SHP77 treated with DMSO at 0.1 percent for 48 hours (cell line): ENCODE results near the gene ALG9.
"Not testable (repeated sequence)": the region's sequence is repeated elsewhere in the genome, so short reads cannot be mapped to it uniquely, and the experiment has no call there.

ENCODE experiments used
- DNase-seq: peaks from one replicate; lab custom pipeline; 2025; lab: John Stamatoyannopoulos, UW

The ALG9 gene, protein sequence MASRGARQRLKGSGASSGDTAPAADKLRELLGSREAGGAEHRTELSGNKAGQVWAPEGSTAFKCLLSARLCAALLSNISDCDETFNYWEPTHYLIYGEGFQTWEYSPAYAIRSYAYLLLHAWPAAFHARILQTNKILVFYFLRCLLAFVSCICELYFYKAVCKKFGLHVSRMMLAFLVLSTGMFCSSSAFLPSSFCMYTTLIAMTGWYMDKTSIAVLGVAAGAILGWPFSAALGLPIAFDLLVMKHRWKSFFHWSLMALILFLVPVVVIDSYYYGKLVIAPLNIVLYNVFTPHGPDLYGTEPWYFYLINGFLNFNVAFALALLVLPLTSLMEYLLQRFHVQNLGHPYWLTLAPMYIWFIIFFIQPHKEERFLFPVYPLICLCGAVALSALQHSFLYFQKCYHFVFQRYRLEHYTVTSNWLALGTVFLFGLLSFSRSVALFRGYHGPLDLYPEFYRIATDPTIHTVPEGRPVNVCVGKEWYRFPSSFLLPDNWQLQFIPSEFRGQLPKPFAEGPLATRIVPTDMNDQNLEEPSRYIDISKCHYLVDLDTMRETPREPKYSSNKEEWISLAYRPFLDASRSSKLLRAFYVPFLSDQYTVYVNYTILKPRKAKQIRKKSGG

GRCh38 chr11:111870886-111871692 lies at the start of gene ALG9:
Gene ALG9, minus strand, starts transcription at chr11:111871581. Its CDS starts 99 bp downstream, at chr11:111871482.
- peak; percentile 60 for DNase-seq

DNA sequence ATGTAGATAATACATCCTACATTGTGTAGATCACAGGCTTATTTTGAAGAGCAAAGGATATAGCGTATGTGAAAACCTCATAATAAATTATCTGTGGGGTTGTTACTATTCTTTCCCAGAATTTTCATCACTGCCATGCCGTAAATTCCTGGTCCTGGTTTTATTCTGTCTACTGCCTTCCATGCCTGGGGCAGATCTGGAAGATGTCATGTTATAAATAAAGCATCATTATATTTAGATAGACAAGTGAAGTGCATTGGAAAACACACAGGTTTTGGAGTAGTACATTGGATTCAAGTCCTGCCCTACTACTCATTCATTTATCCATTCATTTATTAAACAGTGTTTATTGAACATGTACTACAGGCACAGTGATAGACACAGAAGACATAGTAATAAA lies 49.5 kb upstream of the ALG9 start:
- DNase-seq: no peak

DNA sequence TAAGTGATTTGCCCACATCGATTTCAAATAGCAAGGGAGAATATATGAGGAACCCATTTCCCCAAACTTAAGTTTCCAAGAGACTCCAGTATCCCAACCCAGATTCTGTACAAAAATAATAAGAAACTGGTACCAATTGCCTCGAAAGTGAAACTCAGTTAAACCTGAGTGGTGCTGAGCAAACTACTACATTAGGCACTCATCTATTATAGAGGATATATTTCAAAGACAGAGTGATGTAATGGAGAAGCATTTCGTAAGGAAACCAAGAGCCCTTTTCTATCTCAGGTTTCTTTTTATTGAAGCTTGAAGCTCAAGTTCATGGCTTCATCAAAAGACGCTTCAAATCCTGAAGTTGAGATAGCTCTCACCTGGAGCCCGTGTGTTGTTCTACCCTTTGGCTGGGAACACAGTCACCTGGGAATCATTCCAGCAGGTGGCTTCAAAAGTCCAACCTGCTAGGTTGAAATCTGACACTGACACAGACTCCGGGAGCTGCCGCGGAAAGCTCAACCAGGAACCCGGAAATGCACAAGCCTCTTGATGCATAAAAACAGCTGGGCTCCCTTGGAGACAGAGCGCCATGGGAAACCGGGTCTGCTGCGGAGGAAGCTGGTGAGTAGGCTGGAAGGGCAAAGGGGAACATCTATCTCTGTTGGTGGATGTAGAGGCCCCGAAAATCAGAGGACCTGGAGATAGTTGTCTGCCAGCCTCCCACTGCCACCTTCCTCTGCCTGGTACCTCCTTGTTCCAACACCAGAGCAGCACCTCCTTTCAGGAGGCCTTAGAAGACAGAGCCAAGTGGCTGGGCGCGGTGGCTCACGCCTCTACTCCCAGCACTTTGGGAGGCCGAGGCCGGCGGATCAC lies 47.2 kb upstream of the ALG9 start, which contains the start of gene C11orf52:
Gene C11orf52 (plus strand): TSS at position 524 of the 867 bp plus-strand sequence. CDS start 60 bp downstream, at position 584.
- peak; percentile 82 for DNase-seq

GRCh38 chr11:111917788-111918187 lies 46.4 kb upstream of the ALG9 start:
- no peak for DNase-seq

- no peak for DNase-seq
These were observed 45.9 kb upstream of the ALG9 start for GRCh38 chr11:111917312-111917711.

GRCh38 chr11:111916768-111917167 lies 45.4 kb upstream of the ALG9 start:
- DNase-seq: no peak

GRCh38 chr11:111913997-111914396 lies 42.6 kb upstream of the ALG9 start:
- no peak for DNase-seq

- no peak for DNase-seq
These were observed 41.9 kb upstream of the ALG9 start for GRCh38 chr11:111913031-111913861.

GRCh38 chr11:111912535-111912934 lies 41.2 kb upstream of the ALG9 start, which contains the start of gene HSPB2:
Gene HSPB2, plus strand, starts transcription at chr11:111912734. Its CDS starts 96 bp downstream, at chr11:111912830.
- DNase-seq: no peak

DNA sequence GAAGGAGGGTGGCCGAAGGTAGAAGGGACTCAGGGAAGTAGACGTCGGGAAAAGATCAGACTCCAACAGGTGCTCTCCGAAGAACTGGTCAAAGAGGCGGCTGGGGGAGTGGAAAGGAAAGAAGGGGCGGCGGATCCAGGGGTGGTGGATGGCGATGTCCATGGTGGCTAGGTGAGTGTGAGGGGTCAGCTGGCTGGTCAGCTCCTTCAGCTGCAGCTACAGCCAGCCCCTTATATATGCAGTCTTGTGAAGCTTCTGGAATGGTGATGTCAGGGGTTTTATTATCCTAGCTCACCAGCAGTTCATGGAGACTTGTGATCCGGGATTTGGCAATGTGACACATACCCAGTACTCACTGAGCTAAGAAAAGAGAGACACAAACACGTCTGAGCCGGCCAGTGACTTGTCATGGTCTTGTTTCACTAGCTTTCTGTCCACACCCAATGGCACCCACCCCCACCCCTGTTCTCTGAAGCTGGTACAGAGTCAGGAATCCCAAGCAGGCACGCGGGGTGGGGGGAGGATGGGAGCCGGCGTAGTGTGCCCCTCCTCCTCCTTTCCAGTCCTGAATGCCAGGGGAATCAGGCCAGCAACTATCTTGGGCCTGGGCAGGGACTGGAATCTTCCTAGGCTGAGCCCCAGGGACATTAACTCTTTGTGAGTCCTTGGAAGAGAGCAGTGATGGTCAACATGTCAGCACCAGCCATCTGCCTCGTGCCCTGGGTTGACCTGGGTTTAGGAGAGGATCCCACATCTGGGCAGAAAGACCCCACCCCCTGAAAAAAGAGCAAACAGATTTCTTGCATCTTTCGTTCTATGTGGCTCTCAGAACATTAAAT lies 40.4 kb upstream of the ALG9 start, which contains the start of gene CRYAB:
Gene CRYAB (minus strand): TSS at position 208 of the 839 bp plus-strand sequence. CDS start 46 bp downstream, at position 162.
- DNase-seq: no peak

DNA sequence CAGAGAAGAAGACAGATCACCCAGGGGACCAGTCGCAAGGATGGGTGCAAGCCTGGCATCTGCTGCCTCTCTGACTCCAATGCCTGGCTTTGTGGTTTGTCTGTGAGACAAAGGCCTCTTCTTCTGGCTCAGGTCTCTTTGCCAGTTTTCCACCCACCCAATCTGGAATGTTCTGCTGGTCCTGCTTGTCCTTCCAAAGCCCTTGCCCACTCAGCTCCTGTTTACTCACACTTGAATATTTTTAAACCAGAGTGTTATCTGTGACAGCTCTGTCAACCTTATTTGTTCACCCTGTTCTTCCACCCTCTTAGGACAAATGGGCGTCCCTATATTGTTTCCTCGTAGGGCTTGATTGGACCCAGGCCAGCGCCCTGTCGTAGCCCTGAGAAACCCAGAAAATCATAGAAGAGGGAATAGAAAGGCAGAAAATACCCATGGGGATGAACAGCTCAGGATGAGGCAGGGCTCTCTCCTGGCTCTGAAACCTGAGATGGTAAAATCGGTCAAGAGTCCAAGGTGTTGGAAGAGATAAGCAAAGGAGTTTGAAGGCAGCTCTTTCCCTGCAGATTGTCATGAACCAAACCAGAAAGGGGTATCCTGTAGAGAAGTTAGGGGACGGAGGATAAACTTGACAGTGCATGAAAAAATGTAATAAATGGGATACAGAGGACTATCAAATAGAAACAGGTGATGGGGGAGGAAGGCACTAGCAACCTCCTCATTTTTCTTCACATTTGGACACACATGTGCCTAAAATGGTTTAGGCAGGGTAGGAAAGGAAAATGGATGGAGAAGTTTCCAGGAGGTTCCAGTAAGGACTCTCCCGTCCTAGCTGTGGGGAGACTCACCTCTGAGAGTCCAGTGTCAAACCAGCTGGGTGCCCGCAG lies 39.5 kb upstream of the ALG9 start:
- DNase-seq: no peak

- no peak for DNase-seq
These were observed 38.0 kb upstream of the ALG9 start for GRCh38 chr11:111909378-111909777.

DNA sequence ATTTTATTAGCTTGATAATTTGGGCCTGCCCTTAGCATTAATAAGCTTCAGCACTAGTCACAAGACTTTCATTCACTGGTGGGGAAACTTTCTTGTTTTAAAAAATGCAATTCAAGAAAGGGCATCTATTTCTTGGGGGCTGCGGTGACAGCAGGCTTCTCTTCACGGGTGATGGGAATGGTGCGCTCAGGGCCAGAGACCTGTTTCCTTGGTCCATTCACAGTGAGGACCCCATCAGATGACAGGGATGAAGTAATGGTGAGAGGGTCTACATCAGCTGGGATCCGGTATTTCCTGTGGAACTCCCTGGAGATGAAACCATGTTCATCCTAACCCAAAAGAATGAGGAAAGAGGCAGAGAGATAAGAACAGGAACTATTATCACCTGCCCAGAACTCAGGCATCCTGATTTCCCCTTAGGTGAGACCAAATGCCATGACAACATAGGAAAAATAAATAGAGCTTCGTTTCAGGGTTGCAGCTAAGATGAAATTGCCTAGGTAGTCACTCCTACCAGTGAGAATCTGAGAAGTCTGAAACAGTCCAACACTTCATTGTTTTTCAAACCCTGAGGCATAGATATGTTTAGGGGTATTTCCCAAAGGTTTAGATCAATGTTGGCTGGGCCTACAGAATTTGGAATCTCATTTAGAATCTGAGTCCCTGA lies 37.4 kb upstream of the ALG9 start:
- DNase-seq: no peak

- no peak for DNase-seq
These were observed 35.3 kb upstream of the ALG9 start for GRCh38 chr11:111906680-111907079.

- no peak for DNase-seq
These were observed 34.0 kb upstream of the ALG9 start for GRCh38 chr11:111905411-111905810.

GRCh38 chr11:111886844-111887243 lies 15.5 kb upstream of the ALG9 start:
- DNase-seq: no peak

- DNase-seq: no peak
These were observed 14.7 kb upstream of the ALG9 start for GRCh38 chr11:111886032-111886431.

GRCh38 chr11:111885053-111885452 lies 13.7 kb upstream of the ALG9 start:
- not testable (repeated sequence) for DNase-seq
